ENCODE measurements around the gene MAX. TPM values are rescaled to one million over a fixed set of nuclear protein-coding genes. Genes with fewer than 3 reads are reported as not detected.
"Not testable (repeated sequence)": the region's sequence is repeated elsewhere in the genome, so short reads cannot be mapped to it uniquely, and the experiment has no call there.

MAX gene
- total RNA-seq, 1 donor from 2014 or later: 83.2 TPM

DNA sequence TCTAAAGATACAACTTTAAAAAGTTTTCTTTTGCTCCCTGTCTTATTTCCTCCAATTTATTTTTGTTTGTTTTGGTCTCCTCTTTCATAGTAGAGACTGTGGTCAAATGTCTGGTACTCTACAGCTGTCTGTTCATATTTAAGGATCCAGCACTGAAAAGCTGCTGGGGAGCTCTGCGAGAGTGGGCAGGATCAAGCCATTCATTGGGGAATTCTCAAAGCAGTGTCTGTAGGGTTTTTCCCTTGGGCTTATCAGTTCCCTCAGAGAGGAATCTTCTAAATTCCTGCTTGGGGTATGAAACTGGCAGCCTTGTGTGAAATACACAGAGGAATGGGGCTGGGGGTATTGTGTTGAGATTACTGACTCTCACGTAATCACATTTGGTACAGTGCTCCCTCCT is 63.4 kb downstream of the MAX start:
- H3K4me1 Mint-ChIP-seq: peaks cover 7% of the 10 kb centered on the region
- no peak overlapping the region for H3K27ac Mint-ChIP-seq
- H3K27me3 Mint-ChIP-seq (ENCODE audit: low read depth): no peaks in the 10 kb centered on the region
- DNase-seq (ENCODE audit: low spot score in 2 of 2, unreplicated experiment in 2 of 2): no peak
- H3K4me3 Mint-ChIP-seq: no peak overlapping the region
- no peaks in the 10 kb centered on the region for H3K9me3 Mint-ChIP-seq
- TF ChIP-seq, protein P1, sequence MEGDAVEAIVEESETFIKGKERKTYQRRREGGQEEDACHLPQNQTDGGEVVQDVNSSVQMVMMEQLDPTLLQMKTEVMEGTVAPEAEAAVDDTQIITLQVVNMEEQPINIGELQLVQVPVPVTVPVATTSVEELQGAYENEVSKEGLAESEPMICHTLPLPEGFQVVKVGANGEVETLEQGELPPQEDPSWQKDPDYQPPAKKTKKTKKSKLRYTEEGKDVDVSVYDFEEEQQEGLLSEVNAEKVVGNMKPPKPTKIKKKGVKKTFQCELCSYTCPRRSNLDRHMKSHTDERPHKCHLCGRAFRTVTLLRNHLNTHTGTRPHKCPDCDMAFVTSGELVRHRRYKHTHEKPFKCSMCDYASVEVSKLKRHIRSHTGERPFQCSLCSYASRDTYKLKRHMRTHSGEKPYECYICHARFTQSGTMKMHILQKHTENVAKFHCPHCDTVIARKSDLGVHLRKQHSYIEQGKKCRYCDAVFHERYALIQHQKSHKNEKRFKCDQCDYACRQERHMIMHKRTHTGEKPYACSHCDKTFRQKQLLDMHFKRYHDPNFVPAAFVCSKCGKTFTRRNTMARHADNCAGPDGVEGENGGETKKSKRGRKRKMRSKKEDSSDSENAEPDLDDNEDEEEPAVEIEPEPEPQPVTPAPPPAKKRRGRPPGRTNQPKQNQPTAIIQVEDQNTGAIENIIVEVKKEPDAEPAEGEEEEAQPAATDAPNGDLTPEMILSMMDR (IDR thresholded peaks at IDR 0.05; ENCODE audit: unreplicated experiment): no peak
- H3K36me3 Mint-ChIP-seq: peaks cover 41% of the 10 kb centered on the region

DNA sequence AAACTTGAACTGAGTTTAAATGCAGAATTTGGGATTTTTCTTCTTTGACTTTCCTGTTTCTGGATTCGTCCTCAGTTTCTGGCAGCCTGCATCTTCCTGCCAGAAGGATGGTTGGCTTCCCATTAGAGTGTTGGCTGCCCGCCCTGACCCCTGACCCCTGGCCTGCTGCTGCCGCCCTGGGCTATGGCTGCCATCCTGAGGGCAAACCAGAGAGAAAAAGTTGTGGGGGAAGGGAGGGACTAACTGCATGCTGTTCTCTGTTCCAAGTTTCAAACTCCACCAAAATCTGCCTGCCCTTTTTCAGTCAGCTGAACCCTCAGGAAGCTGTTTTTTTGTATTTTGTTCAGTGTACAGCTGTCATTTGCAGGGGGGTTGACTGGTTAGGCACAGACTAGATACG is 67.3 kb downstream of the MAX start:
- Mint-ChIP-seq H3K9me3 (no peaks in the 10 kb centered on the region), H3K4me3 (no peak overlapping the region), H3K27me3 (ENCODE audit: low read depth) (no peaks in the 10 kb centered on the region), H3K4me1 (no peaks in the 10 kb centered on the region), H3K27ac (no peak overlapping the region), H3K36me3 (peaks cover 38% of the 10 kb centered on the region)
- TF ChIP-seq, protein P1 (IDR thresholded peaks at IDR 0.05; ENCODE audit: unreplicated experiment): no peak
- no peak for DNase-seq (ENCODE audit: low spot score in 2 of 2, unreplicated experiment in 2 of 2)

DNA sequence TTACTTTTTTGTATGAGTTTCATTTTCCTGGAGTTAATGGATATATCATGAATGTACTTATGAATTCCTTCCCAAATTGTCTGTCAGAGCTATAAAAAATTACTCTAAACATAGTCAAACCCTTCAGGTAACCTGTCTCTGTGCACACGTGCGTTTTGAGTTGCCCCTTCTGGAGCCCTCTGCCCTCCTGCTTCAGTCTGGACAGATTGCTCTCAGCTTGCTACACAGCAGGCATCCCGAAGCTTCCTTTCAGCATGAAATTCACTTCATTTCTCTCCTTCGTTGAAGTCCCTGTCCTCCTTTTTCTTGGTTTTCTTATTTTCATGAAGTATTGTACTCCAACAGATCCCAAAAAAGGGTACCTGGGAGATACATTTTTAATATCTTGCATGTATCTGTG is 68.3 kb downstream of the MAX start:
- H3K4me3 Mint-ChIP-seq: no peak overlapping the region
- H3K4me1 Mint-ChIP-seq: no peaks in the 10 kb centered on the region
- TF ChIP-seq, protein P1 (IDR thresholded peaks at IDR 0.05; ENCODE audit: unreplicated experiment): no peak
- no peak for DNase-seq (ENCODE audit: low spot score in 2 of 2, unreplicated experiment in 2 of 2)
- no peak overlapping the region for H3K27ac Mint-ChIP-seq
- H3K9me3 Mint-ChIP-seq: no peaks in the 10 kb centered on the region
- H3K27me3 Mint-ChIP-seq (ENCODE audit: low read depth): no peaks in the 10 kb centered on the region
- peaks cover 41% of the 10 kb centered on the region for H3K36me3 Mint-ChIP-seq

DNA sequence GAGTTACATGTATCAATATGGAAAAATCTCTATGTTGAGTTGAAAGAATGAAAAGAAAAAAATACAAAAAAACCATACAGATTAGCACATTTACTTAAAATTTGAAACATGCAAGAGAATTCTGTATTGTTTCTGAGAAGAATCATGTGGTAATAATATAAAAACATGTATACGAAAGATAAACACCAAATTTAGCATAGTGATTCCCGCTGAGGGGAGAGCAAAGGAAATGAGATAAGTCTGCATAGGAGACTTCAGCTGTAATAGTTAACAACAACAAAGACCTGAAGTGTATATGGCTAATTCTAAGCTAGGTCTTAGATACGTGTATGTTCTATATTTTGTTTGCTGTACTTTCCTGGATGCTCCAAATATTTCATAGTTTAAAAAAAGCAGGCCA is 69.1 kb downstream of the MAX start:
- Mint-ChIP-seq H3K27ac (no peak overlapping the region), H3K4me1 (no peaks in the 10 kb centered on the region), H3K27me3 (ENCODE audit: low read depth) (no peaks in the 10 kb centered on the region), H3K36me3 (peaks cover 41% of the 10 kb centered on the region), H3K9me3 (no peaks in the 10 kb centered on the region), H3K4me3 (no peak overlapping the region)
- no peak for DNase-seq (ENCODE audit: low spot score in 2 of 2, unreplicated experiment in 2 of 2)
- TF ChIP-seq, protein P1 (IDR thresholded peaks at IDR 0.05; ENCODE audit: unreplicated experiment): no peak

DNA sequence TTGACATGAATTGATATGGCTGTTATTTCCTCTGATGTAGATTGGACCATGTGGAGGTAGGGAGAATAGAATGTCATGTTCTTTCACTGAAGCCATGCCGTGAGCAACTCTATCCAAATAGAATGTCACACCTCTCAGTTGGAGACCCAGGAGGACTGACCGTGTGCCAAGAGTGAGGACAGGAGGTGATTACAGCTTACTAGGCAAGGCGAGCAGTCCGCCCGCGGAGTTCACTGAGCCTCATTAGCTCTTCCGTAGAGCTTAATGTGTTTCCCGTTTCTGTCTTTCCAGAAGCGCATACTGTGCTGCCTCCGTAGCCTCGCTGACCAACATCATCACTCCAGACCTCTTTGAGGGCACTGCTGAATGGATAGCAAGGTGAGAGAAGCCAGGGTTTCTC is 70.0 kb downstream of the MAX start:
- H3K27ac Mint-ChIP-seq: no peak overlapping the region
- TF ChIP-seq, protein P1 (IDR thresholded peaks at IDR 0.05; ENCODE audit: unreplicated experiment): no peak
- no peaks in the 10 kb centered on the region for H3K27me3 Mint-ChIP-seq (ENCODE audit: low read depth)
- no peaks in the 10 kb centered on the region for H3K4me1 Mint-ChIP-seq
- no peak overlapping the region for H3K4me3 Mint-ChIP-seq
- DNase-seq (ENCODE audit: low spot score in 2 of 2, unreplicated experiment in 2 of 2): no peak
- H3K9me3 Mint-ChIP-seq: no peaks in the 10 kb centered on the region
- peaks cover 44% of the 10 kb centered on the region for H3K36me3 Mint-ChIP-seq

DNA sequence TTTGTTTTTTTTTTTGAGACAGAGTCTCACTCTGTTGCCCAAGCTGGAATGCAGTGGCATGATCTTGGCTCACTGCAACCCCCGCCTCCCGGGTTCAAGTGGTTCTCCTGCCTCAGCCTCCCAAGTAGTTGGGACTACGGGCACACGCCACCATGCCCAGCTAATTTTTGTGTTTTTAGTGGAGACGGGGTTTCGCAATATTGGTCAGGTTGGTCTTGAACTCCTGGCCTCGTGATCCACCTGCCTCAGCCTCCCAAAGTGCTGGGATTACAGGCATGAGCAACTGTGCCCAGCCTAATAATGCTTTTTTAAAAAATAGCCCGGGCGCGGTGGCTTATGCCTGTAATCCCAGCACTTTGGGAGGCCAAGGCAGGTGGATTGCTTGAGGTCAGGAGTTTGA is 71.0 kb downstream of the MAX start:
- not testable (repeated sequence) for H3K27me3 Mint-ChIP-seq (ENCODE audit: low read depth)

More for the DNA sequence above, 71.0 kb downstream of the MAX start:
- H3K4me3 Mint-ChIP-seq; H3K27ac Mint-ChIP-seq; H3K4me1 Mint-ChIP-seq; H3K9me3 Mint-ChIP-seq; DNase-seq (ENCODE audit: low spot score in 2 of 2, unreplicated experiment in 2 of 2): not testable (repeated sequence)
- H3K36me3 Mint-ChIP-seq: peaks cover 47% of the 10 kb centered on the region

Data from mesothelial cell of epicardium (in vitro differentiated cells).